GM18517 (cell line): ENCODE results near the gene SLC26A6.

Source experiments
- ATAC-seq: cut with Tn5 transposase; IDR thresholded peaks from one replicate; pipeline ENCODE4 v1.9.1; 2021; ENCODE audit warnings: mild to moderate bottlenecking, moderate library complexity; ENCODE audit not compliant: unreplicated experiment

The SLC26A6 gene

DNA sequence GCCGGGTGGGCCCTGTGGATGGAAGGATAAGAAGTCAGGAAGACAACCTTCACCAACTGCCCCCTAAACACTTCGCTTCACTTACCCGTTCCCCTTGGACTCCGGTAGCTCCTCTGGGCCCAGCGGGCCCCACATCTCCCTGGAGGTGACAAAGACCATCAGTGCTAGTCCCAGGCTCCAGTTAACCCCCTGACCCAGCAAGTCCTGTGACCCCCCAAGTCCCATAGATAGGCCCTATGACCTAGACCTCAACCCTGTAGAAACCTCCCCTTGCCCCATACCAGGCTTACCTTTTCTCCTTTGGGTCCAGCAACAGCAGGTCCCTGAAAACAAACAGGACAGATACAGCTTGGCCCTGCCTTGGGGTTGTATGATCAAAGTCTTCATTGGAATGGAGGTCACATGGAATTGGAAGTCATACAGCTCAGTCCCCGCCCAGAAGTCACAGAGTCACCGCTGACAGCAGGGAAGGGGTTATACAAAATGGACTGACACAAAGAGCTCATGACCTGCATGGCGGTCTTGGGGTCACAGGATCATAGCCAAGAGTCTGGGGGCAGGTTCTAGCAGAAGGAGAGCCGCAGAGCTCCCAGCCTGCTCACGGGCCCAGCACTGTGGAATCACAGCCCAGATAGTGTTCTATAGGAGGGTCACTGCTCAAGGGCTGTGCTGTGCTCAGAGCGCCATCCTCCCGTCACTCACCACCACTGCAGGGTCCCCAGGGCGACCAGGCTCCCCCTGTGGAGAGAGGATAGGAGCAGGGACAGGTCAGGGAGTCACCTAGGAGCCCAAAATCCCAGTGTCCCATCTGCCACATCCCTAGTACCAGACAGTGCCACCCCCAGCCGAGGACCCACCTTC, 53.4 kb downstream of the SLC26A6 start:
- no peak for ATAC-seq

DNA sequence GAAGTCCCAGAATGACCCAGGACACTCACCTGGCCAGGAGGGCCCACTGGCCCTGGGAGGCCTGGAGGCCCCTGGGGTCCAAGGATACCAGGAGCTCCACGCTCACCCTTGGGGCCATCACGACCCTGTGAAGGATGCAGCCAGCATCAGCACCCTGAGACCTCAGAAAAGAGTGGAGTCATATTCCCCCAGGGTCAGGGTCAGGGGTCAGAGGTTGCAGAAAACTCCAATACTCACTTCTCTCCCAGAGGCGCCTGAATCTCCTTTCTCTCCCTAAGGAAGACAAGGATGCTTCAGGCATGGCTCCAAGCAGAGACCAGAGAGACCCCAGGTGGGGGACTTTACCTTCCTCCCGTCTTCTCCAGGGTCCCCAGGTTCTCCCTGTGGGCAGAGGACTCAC, 58.6 kb downstream of the SLC26A6 start:
- ATAC-seq, result no peak
